ENCODE results near the gene GOLGA1. TPM values are rescaled to one million over a fixed set of nuclear protein-coding genes. Genes with fewer than 3 reads are reported as not detected.

The GOLGA1 gene
- polyA plus RNA-seq, 1 donor from 2014 or later, result 15.3 TPM

DNA sequence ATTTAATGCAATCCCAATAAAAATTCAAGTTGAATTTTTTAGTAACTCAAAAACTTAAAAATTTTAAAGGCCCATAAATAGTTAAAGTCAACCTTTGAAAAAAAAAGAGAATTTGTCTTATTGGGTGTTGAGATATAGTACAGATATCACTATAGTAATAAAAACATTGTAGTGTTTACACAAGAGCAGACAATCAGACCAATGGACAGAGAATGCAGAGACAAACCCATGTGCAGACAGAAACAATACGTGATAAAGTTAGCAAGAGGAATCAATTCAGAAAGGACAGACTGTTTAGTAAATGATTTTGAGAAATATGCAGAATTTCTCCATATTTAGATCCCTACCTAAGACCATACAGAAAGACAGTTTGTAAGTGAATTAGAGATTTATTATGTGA is 33.9 kb downstream of the GOLGA1 start:
- no peaks in the 10 kb centered on the region for H3K9me2 ChIP-seq (ENCODE audit: insufficient read depth, low read length)
- TF ChIP-seq MXI1 (conservative IDR thresholded peaks at IDR 0.05; ENCODE audit: poor library complexity, severe bottlenecking) (no peak), EP300 (conservative IDR thresholded peaks at IDR 0.05; ENCODE audit: poor library complexity, severe bottlenecking) (no peak), REST (IDR thresholded peaks at IDR 0.05; ENCODE audit: borderline replicate concordance) (no peak), POLR2AphosphoS5 (IDR thresholded peaks at IDR 0.05) (no peak), EZH2 (IDR thresholded peaks at IDR 0.05; ENCODE audit: borderline replicate concordance, insufficient read depth, low read length, poor library complexity, severe bottlenecking) (no peak), RAD21 (conservative IDR thresholded peaks at IDR 0.05) (no peak), SMC3 (conservative IDR thresholded peaks at IDR 0.05; ENCODE audit: poor library complexity) (no peak), TAF1 (IDR thresholded peaks at IDR 0.05; ENCODE audit: low read depth) (no peak)
- TF ChIP-seq, protein P1, sequence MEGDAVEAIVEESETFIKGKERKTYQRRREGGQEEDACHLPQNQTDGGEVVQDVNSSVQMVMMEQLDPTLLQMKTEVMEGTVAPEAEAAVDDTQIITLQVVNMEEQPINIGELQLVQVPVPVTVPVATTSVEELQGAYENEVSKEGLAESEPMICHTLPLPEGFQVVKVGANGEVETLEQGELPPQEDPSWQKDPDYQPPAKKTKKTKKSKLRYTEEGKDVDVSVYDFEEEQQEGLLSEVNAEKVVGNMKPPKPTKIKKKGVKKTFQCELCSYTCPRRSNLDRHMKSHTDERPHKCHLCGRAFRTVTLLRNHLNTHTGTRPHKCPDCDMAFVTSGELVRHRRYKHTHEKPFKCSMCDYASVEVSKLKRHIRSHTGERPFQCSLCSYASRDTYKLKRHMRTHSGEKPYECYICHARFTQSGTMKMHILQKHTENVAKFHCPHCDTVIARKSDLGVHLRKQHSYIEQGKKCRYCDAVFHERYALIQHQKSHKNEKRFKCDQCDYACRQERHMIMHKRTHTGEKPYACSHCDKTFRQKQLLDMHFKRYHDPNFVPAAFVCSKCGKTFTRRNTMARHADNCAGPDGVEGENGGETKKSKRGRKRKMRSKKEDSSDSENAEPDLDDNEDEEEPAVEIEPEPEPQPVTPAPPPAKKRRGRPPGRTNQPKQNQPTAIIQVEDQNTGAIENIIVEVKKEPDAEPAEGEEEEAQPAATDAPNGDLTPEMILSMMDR (IDR thresholded peaks at IDR 0.05; ENCODE audit: poor library complexity, severe bottlenecking), result no peak
- no peaks in the 10 kb centered on the region for H3K9me3 ChIP-seq (ENCODE audit: low read length)

GRCh38 chr9:124899845-124900244 is 41.0 kb downstream of the GOLGA1 start:
- Histone ChIP-seq H3K4me2 (ENCODE audit: low read length) (no peak overlapping the region), H3F3A (ENCODE audit: insufficient read depth, low read length, poor library complexity, severe bottlenecking) (no peaks in the 10 kb centered on the region), H2AFZ (ENCODE audit: low read depth, low read length) (no peak overlapping the region), H4K20me1 (ENCODE audit: insufficient read depth) (no peaks in the 10 kb centered on the region), H3K4me3 (ENCODE audit: low read length) (no peak overlapping the region), H3K9me2 (ENCODE audit: insufficient read depth, low read length) (no peaks in the 10 kb centered on the region), H3K27ac (ENCODE audit: low read length) (no peak overlapping the region), H3K36me3 (ENCODE audit: insufficient read depth, low read length) (no peaks in the 10 kb centered on the region), H3K79me2 (replicated peaks; ENCODE audit: insufficient read depth, low read length) (no peaks in the 10 kb centered on the region), H3K27me3 (ENCODE audit: insufficient read depth, low read depth, low read length) (no peaks in the 10 kb centered on the region), H3K9me3 (ENCODE audit: low read length) (no peaks in the 10 kb centered on the region), H3K9ac (ENCODE audit: low read length) (no peak overlapping the region)
- TF ChIP-seq EZH2 (IDR thresholded peaks at IDR 0.05; ENCODE audit: borderline replicate concordance, insufficient read depth, low read length, poor library complexity, severe bottlenecking) (no peak), TAF1 (IDR thresholded peaks at IDR 0.05; ENCODE audit: low read depth) (no peak), POLR2AphosphoS5 (IDR thresholded peaks at IDR 0.05) (no peak), SMC3 (conservative IDR thresholded peaks at IDR 0.05; ENCODE audit: poor library complexity) (no peak), RAD21 (conservative IDR thresholded peaks at IDR 0.05) (no peak), REST (IDR thresholded peaks at IDR 0.05; ENCODE audit: borderline replicate concordance) (no peak)
- TF ChIP-seq, protein P1 (IDR thresholded peaks at IDR 0.05; ENCODE audit: poor library complexity, severe bottlenecking), result no peak

More for the DNA sequence above, 33.9 kb downstream of the GOLGA1 start:
- Histone ChIP-seq H4K20me1 (ENCODE audit: insufficient read depth) (no peaks in the 10 kb centered on the region), H2AFZ (ENCODE audit: low read depth, low read length) (no peak overlapping the region), H3F3A (ENCODE audit: insufficient read depth, low read length, poor library complexity, severe bottlenecking) (no peaks in the 10 kb centered on the region), H3K27me3 (ENCODE audit: insufficient read depth, low read depth, low read length) (no peaks in the 10 kb centered on the region), H3K4me2 (ENCODE audit: low read length) (no peak overlapping the region), H3K36me3 (ENCODE audit: insufficient read depth, low read length) (no peaks in the 10 kb centered on the region), H3K79me2 (replicated peaks; ENCODE audit: insufficient read depth, low read length) (no peaks in the 10 kb centered on the region), H3K9ac (ENCODE audit: low read length) (no peak overlapping the region), H3K27ac (ENCODE audit: low read length) (no peak overlapping the region), H3K4me3 (ENCODE audit: low read length) (no peak overlapping the region)
